ENCODE results near the gene MYLIP.

DNA sequence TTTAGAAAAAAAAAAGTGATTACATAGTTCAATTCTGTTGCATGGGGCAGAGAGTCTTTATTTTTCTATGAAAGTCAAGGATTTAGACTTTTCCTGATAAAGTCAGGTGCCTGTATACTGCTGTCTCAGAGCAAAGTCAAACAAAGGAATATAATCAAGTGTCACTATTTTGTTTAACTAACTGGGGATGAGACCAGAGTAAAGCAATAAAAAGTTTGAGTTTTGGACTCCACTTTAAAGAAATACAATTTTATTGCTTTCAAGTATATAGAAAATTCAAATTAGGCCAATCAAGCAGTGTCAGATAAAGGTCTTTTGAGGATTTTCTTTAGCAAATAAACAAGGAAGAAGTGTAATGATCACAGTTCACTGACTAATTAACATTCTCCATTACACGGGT is 48.7 kb upstream of the MYLIP start:
- TF ChIP-seq ZNF416 (CRISPR knock-in tag; IDR thresholded peaks at IDR 0.05) (no peak), NR2C2 (CRISPR knock-in tag; IDR thresholded peaks at IDR 0.05) (no peak), TEAD4 (CRISPR knock-in tag; IDR thresholded peaks at IDR 0.05) (no peak), CBFB (CRISPR knock-in tag; IDR thresholded peaks at IDR 0.05; ENCODE audit: low read depth) (no peak), NR3C1 (CRISPR knock-in tag; conservative IDR thresholded peaks at IDR 0.05; ENCODE audit: low read depth) (no peak), FOXK1 (CRISPR knock-in tag; IDR thresholded peaks at IDR 0.05) (no peak)
- TF ChIP-seq, protein P1, sequence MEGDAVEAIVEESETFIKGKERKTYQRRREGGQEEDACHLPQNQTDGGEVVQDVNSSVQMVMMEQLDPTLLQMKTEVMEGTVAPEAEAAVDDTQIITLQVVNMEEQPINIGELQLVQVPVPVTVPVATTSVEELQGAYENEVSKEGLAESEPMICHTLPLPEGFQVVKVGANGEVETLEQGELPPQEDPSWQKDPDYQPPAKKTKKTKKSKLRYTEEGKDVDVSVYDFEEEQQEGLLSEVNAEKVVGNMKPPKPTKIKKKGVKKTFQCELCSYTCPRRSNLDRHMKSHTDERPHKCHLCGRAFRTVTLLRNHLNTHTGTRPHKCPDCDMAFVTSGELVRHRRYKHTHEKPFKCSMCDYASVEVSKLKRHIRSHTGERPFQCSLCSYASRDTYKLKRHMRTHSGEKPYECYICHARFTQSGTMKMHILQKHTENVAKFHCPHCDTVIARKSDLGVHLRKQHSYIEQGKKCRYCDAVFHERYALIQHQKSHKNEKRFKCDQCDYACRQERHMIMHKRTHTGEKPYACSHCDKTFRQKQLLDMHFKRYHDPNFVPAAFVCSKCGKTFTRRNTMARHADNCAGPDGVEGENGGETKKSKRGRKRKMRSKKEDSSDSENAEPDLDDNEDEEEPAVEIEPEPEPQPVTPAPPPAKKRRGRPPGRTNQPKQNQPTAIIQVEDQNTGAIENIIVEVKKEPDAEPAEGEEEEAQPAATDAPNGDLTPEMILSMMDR (IDR thresholded peaks at IDR 0.05), result no peak
- TF ChIP-seq, protein P2, sequence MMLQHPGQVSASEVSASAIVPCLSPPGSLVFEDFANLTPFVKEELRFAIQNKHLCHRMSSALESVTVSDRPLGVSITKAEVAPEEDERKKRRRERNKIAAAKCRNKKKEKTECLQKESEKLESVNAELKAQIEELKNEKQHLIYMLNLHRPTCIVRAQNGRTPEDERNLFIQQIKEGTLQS (CRISPR knock-in tag; conservative IDR thresholded peaks at IDR 0.05), result no peak
- TF ChIP-seq, protein P3, sequence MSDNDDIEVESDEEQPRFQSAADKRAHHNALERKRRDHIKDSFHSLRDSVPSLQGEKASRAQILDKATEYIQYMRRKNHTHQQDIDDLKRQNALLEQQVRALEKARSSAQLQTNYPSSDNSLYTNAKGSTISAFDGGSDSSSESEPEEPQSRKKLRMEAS (CRISPR knock-in tag; IDR thresholded peaks at IDR 0.05), result no peak
- TF ChIP-seq, protein P4, sequence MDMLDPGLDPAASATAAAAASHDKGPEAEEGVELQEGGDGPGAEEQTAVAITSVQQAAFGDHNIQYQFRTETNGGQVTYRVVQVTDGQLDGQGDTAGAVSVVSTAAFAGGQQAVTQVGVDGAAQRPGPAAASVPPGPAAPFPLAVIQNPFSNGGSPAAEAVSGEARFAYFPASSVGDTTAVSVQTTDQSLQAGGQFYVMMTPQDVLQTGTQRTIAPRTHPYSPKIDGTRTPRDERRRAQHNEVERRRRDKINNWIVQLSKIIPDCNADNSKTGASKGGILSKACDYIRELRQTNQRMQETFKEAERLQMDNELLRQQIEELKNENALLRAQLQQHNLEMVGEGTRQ (CRISPR knock-in tag; IDR thresholded peaks at IDR 0.05), result no peak
- TF ChIP-seq, protein P5, sequence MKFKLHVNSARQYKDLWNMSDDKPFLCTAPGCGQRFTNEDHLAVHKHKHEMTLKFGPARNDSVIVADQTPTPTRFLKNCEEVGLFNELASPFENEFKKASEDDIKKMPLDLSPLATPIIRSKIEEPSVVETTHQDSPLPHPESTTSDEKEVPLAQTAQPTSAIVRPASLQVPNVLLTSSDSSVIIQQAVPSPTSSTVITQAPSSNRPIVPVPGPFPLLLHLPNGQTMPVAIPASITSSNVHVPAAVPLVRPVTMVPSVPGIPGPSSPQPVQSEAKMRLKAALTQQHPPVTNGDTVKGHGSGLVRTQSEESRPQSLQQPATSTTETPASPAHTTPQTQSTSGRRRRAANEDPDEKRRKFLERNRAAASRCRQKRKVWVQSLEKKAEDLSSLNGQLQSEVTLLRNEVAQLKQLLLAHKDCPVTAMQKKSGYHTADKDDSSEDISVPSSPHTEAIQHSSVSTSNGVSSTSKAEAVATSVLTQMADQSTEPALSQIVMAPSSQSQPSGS (CRISPR knock-in tag; IDR thresholded peaks at IDR 0.05; ENCODE audit: borderline replicate concordance, low read depth), result no peak
- TF ChIP-seq, protein P6, sequence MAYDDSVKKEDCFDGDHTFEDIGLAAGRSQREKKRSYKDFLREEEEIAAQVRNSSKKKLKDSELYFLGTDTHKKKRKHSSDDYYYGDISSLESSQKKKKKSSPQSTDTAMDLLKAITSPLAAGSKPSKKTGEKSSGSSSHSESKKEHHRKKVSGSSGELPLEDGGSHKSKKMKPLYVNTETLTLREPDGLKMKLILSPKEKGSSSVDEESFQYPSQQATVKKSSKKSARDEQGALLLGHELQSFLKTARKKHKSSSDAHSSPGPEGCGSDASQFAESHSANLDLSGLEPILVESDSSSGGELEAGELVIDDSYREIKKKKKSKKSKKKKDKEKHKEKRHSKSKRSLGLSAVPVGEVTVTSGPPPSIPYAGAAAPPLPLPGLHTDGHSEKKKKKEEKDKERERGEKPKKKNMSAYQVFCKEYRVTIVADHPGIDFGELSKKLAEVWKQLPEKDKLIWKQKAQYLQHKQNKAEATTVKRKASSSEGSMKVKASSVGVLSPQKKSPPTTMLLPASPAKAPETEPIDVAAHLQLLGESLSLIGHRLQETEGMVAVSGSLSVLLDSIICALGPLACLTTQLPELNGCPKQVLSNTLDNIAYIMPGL (CRISPR knock-in tag; IDR thresholded peaks at IDR 0.05), result no peak
- TF ChIP-seq, protein P7, sequence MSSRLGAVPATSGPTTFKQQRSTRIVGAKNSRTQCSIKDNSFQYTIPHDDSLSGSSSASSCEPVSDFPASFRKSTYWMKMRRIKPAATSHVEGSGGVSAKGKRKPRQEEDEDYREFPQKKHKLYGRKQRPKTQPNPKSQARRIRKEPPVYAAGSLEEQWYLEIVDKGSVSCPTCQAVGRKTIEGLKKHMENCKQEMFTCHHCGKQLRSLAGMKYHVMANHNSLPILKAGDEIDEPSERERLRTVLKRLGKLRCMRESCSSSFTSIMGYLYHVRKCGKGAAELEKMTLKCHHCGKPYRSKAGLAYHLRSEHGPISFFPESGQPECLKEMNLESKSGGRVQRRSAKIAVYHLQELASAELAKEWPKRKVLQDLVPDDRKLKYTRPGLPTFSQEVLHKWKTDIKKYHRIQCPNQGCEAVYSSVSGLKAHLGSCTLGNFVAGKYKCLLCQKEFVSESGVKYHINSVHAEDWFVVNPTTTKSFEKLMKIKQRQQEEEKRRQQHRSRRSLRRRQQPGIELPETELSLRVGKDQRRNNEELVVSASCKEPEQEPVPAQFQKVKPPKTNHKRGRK (CRISPR knock-in tag; IDR thresholded peaks at IDR 0.05; ENCODE audit: borderline replicate concordance), result no peak
- TF ChIP-seq, protein P8, sequence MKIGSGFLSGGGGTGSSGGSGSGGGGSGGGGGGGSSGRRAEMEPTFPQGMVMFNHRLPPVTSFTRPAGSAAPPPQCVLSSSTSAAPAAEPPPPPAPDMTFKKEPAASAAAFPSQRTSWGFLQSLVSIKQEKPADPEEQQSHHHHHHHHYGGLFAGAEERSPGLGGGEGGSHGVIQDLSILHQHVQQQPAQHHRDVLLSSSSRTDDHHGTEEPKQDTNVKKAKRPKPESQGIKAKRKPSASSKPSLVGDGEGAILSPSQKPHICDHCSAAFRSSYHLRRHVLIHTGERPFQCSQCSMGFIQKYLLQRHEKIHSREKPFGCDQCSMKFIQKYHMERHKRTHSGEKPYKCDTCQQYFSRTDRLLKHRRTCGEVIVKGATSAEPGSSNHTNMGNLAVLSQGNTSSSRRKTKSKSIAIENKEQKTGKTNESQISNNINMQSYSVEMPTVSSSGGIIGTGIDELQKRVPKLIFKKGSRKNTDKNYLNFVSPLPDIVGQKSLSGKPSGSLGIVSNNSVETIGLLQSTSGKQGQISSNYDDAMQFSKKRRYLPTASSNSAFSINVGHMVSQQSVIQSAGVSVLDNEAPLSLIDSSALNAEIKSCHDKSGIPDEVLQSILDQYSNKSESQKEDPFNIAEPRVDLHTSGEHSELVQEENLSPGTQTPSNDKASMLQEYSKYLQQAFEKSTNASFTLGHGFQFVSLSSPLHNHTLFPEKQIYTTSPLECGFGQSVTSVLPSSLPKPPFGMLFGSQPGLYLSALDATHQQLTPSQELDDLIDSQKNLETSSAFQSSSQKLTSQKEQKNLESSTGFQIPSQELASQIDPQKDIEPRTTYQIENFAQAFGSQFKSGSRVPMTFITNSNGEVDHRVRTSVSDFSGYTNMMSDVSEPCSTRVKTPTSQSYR (CRISPR knock-in tag; IDR thresholded peaks at IDR 0.05), result no peak
